Cerebellar cortex (tissue), 1 donor: Measurements from ENCODE around the gene ZNF771.
"Not testable (repeated sequence)": the region's sequence is repeated elsewhere in the genome, so short reads cannot be mapped to it uniquely, and the experiment has no call there.

Source experiments
- DNase-seq: peaks from one replicate; pipeline ENCODE4 v3.0.0-alpha.2; 2015; ENCODE audit warnings: low spot score

Gene ZNF771

DNA sequence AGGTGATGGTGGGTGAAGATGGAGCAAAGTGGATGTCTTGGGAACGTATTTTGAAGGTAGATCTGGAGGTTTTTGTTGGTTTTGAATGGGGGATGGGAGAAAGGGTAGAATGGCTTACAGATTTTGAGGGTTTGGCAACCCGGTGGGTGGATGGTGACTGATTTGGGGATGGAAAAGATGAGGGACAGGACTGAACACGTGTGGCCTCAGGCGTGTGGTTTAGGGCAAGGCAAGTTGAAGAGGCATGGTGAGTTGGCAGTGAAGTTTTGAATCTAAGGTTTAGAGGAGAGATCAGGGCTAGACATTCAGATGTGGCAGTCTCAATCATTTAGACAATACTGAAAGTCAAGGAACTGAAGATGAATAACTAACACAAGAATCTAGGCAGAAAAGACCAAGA, 27.4 kb downstream of the ZNF771 start:
- DNase-seq, result no peak

DNA sequence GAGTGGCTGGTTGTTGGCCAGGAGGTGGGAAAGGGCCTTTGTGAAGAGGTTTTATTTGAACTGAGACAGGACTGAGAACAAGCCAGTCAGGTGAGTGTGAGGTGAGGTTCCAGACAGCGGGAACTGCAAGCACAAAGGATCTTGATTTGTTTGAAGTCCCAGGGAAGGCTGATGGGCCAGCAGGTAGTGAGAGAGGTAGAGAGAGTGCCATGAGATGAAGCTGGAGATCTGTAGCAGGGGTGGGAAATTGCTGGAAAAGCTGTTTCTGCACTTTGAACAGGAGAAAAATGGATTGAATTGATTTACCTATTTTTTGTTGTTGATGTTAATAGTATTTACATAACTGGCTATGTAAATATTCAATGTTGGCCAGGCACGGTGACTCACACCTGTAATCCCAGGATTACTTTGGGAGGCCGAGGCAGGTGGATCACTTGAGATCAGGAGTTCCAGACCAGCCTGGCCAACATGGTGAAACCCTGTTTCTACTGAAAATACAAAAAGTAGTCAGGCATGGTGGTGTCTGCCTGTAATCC, 30.2 kb downstream of the ZNF771 start:
- no peak for DNase-seq

DNA sequence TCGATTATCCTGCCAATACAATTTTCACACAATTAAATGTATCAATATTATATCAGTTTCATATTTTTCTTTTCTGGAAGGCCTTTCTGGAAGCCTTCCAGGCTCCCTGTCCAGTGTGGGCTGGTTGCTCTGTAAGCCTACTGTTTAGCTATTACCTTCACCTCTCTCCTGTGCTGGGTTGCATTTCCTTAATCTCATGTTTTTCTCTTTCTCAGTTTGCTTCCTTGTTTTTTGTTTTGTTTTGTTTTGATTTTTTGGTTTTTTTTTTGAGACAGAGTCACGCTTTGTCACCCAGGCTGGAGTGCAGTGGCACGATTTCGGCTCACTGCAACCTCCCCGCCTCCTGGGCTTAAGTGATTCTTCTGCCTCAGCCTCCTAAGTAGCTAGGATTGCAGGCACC, 31.4 kb downstream of the ZNF771 start:
- DNase-seq, result no peak

DNA sequence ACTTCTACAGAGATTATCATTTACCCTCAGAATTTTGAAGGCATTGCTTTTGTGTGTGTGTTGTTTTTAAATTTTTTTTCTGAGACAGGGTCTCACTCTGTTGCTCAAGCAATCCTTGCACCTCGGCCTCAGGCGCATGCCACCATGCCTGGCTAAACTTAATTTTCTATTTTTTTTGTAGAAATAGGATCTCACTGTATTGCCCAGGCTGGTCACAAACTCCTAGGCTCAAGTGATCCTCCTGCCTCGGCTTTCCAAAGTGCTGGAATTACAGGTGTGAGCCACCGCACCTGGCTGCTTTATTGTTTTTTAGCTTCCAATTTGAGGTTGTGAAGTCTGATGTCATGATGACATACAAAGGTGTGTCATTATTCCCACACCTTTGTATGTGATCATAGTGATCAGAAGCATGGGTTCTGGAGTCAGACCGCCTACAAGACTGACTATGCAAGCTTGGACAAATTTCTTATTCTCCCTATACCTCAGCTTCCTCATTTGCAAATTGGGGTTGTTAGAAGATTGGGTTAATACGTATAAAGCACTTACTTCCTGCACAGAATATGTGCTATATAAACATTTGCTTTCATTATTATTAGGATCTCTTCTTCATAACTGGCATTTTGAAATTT, 32.4 kb downstream of the ZNF771 start:
- no peak for DNase-seq

DNA sequence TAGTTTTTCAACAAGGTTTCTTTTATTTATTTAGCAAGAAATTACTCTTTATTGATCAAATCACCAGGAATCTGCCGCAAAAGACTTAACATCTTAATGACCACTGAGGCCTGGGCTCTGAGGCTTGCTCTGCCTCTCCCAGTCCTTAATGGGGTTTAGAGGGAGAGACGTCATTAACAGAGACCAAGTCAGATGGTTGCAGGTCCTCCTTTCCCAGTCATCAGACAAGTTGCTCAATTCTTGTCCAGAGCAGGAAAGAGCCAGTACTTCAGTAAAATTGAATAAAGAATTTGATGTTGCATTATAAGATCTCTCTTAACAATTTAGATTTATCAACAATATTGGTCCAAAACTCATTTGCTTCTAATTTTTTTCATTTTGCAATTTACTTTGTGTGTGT, 36.2 kb downstream of the ZNF771 start:
- DNase-seq, result no peak

DNA sequence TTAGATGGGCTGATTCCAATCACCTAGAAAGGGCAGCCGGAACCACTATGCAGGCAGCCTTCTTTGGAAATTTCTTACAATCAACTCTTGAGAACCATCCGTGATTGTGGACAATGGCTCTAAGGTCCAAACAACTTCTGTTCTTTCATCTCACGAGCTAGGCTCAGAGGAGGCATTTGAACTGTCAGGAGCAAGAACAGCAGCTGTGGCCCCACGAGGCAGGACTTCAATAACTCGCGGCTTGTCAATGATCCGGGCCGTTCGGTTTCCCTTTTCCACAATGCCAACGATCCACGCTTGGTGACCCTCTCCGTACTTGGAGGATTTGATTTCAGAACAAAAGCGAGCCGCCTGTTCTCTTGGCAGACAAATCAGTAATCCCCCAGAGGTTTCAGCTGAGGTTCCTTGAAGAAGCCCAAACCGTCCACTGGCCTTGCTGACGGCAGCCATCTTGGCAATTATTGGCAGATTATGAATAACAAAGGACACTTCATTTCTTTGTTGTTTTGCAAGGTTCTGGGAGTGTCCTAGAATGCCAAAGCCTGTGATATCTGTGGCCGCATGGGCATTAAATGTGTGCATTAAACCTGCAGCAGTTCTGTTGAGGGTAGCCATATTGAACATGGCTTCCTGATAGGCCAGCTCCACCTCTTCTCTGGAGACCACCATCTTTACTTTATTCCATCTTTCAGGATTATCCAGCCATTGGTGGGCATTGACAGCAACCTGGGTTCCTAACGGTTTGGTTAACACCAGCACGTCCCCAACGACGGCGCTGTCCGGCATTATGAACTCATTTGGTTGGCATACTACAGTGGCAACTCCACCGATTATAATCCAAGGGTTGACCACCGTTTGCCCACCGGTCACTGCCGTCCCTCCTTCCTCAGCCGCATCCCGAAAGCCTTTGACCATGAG, 37.1 kb downstream of the ZNF771 start:
- no peak for DNase-seq

DNA sequence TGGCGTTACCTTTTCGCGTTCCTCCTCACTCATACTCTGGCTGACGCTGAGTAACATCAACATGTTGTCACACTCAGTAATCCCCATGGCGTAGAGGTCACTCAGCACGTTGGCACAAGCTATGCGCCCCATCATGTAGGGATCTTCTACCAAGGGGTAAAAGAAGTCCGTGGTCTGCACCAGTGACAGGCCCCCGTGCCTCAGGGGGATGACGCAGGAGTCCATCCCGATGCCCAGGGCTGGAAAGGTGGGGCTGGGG, 37.7 kb downstream of the ZNF771 start:
- no peak for DNase-seq

DNA sequence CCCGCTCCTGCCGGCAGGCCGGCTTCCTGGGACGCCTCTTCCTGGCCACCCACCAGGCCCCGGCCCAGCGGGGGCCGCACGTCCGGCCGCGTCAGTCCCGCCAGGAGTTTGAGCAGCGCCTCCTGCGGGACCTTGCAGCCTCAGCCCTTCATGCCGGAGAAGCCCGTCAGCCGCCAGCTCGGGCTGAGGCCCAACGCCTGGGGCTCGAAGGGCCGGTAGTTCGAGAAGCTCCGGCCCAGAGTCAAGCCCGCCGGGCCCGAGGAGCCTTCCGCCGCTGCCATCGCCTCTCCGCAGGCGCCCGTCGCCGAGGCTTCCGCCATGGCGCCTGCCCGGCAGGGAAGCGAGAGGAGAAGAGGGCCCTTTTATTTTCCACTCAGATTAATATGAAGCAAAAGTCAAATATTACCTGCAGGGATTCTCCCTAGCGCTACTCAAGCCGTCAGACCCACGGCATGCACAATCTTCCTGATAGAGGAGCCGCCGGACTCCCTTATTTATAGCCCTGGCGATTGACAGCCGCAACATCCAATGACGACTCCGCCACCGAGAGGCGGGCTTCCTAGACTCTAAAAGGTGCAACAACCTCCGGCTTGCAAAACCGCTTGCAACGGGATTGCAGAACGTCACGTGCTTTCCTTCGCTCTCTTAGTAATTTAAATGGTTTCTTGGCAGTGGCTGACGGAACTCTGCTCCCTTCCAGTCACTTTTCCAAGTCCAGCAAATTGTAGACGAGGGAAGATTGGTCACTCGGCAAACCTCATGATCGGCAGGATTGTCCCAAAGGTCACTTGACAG, 38.2 kb downstream of the ZNF771 start, which contains the start of gene SEPHS2:
TSS of gene SEPHS2 (minus strand) at position 467 of the 795 bp plus-strand sequence. CDS start at position 320, 147 bp downstream.
- DNase-seq, result peak; percentile 99

DNA sequence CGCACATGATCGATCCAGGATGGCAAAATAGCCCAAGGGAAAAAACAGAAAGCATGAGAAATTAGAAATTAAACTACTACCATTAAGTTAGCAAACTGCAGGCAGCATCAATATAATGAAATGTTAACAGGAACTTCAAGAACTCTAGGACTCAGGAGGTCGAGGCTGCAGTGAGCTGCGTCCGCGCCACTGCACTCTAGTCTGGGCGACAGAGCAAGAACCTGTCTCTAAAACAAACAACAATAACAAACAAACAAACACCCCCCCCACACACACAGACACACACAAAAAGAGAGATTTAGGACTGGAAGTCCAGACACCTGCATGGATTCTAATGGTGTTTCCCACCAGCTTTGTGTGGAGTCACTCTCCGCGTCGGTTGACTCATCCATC, 38.8 kb downstream of the ZNF771 start:
- no peak for DNase-seq

DNA sequence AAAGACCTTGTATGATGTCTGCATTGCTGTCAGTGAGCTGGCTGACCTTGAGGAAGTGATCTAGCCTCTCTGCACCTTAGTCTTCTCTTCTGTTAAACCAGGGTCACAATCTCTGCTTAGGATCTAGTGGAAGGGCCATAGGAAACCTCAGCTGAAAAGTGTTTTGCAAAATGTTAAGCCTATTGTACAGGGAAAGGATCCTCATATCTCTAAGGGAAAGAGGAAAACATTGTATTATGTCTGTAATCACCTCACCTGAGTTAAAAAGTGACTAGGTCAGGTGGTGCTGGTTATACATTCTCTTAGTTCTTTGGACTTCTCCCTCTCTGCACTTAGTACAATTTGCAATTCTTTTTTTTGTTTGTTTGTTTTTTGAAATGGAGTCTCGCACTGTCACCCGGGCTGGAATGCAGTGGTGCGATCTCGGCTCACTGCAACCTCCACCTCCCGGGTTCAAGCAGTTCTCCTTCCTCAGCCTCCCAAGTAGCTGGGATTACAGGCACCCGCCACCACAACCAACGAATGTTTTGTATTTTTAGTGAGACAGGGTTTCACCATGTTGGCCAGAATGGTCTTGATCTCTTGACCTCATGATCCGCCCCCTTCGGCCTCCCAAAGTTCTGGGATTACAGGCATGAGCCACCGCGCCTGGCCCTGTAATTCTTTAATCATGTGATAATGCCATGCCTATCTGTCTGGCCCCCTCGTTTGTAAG, 40.3 kb downstream of the ZNF771 start:
- no peak for DNase-seq

DNA sequence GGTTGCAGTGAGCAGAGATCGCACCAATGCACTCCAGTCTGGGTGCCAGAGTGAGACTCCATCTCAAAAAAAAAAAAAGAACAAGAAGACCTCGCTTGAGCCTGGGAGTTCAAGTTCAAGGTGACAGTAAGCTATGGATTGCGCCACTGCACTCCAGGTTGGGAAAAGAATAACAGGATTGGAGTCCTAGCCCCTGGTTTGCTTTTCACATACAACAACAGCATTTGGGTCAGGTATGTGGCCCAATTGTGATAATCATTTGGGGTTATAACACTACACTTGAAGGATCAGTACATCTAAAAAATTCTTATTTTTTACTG, 41.7 kb downstream of the ZNF771 start:
- DNase-seq, result no peak

DNA sequence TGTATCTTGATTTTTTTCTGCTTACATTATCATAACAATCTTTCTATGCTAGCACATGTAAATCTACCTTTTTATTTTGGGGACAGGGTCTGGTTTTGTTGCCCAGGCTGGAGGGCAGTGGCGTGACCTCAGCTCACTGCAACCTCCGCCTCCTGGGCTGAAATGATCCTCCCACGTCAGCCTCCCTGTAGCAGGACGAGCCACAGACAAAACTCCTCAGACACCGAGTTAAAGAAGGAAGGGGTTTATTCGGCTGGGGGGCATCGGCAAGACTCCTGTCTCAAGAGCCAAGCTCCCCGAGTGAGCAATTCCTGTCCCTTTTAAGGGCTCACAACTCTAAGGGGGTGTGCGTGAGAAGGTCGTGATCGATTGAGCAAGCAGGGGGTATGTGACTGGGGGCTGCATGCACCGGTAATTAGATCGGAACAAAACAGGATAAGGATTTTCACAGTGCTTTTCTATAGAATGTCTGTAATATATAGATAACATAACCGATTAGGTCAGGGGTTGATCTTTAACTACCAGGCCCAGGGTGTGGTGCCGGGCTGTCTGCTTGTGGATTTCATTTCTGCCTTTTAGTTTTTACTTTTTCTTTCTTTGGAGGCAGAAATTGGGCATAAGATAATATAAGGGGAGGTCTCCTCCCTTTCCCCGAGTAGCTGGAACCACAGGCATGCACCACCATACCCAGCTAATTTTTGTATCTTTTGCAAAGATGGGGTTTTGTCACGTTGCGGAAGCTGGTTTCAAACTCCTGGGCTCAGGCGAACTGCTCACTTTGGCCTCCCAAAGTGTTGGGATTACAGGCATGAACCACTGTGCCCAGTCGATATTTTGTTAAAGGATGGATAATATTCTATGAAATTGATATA, 45.5 kb downstream of the ZNF771 start:
- DNase-seq, result not testable (repeated sequence)

DNA sequence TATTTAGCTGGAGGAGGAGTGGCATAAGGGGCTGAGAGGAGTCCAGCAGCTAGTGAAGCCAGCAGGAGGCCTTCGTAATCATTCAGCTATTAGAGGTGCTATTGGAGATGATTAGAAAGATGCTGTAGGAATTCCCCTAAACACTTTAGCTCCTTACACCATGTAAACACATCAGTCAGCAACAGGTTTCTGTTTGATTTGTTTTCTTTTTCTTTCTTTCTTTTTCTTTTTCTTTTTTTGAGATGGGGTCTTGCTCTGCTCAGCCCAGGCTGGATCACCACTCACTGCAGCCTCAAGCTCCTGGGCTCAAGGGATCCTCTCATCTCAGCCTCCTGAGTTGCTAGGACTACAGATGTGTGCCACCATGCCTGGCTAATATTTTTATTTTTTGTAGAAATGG, 48.9 kb downstream of the ZNF771 start:
- no peak for DNase-seq

DNA sequence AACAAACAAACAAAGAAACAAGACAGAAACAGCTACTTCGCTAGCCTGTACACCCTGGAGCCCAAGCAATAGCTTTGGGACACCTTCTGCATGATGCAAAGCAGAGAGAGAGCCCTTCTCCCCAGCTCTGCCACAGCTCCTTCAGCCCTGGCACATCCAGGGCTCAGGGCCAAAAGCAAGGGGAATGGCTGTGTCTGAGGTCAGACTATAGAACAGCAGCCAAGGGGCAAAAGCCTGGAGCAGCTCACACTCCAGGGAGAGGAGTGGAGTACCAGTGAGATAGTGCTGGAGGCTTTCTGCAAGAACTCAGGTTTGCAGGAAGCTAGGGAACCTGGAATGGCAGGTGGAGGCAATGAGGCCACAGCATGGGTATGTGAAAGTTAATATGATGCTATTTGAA, 49.9 kb downstream of the ZNF771 start:
- no peak for DNase-seq

DNA sequence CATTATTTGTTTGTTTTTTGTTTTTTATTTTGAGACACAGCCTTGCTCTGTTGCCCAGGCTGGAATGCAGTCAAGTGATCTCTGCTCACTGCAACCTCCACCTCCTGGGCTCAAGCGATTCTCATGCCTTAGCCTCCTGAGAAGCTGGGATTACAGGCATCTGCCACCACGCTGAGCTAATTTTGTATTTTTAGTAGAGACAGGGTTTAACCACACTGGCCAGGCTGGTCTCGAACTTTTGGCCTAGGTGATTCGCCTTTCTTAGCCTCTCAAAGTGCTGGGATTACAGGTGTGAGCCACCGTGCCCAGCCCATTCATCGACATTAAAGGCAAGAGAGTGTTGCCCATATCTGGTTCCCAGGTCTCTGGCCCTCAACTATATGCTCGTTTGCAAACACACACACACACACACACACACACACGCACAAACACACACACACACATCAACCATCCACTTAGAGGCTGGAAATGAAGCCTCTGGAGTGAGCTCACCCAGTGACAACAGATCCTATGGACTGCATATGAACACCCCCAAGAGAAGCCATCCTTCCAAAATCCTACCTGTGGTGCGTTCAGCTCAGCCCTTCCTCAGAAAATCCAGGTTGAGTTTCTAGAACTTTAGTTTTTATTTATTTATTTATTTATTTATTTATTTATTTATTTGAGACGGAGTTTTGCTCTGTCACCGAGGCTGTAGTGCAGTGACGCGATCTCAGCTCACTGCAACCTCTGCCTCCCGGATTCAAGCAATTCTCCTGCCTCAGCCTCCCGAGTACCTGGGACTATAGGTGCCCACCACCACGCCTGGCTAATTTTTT, 50.5 kb downstream of the ZNF771 start:
- no peak for DNase-seq

DNA sequence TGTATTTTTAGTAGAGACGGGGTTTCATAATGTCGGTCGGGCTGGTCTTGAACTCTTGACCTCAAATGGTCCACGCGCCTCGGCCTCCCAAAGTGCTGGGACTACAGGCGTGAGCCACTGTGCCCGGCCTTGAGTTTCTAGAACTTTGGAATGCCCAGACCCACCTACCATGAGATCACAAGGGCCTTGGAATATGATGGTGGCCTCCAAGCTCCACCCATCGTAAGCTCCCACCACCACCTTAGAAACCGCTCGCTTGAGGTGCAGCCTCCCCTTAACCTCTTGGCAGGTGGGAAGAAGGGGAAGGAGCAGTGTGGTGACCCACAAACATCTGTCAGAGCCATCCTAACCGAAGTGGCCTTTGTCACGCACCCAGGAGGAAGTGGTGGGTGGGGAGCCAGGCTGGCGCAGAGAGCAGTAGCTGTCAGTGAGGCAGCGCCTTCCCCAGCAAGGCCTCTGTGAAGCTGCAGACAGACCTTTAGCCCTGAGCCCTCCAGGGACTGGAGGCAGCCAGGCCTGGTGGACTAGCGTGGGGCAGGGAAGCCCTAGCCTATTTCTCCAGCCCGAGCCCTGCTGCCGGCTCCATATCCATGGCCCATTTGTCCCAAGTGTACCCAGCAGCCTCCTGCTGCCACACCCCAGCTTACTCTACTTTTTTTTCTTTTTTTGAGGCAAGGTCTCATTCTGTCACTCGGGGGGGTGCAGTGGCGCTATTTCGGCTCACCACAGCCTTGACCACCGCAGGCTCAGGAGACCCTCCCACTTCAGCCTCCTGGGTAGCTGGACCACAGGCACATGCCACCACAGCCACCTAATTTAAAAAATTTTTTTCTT, 51.4 kb downstream of the ZNF771 start:
- DNase-seq, result no peak

DNA sequence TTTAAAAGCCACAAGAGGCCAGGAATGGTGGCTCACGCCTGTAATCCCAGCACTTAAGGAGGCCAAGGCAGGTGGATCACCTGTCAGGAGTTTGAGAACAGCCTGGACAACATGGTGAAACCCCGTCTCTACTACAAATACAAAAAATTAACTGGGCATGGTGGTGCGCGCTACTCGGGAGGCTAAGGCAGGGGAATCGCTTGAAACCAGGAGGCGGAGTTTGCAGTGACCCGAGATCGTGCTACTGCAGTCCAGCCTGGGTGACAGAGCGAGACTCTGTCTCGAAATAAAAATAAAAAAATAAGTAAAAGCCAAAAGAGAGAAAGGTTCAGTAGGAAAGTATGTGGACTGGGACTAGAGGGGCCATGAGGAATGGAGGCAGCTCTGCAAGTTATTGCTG, 52.0 kb downstream of the ZNF771 start:
- DNase-seq, result no peak

DNA sequence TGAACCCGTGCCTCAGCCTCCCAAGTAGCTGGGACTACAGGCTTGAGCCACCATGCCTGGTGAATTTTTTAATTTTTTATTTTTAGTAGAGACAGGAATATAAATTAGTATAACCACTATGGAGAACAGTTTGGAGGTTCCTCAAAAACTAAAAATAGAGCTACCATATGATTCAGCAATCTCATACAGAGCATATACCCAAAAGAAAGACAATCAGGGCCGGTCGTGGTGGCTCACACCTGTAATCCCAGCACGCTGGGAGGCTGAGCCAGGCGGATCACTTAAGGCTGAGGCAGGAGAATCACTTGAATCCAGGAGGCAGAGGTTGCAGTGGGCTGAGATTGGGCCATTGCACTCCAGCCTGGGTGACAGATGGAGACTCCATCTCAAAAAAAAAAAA, 54.0 kb downstream of the ZNF771 start:
- not testable (repeated sequence) for DNase-seq

DNA sequence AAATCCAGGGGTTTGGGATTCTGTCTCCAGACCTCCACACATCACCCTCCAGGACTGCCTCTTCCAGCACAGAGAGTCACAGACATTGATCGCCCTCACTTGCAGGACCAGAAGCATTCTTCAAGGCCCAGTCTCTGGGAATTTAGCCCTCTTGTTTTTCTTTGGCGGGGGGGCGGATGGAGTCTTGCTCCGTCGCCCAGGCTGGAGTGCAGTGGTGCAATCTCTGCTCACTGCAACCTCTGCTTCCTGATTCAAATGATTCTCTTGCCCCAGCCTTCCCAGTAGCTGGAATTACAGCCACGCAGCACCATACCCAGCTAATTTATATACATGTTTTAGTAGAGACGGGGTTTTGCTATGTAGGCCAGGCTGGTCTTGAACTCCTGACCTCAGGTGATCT, 56.7 kb downstream of the ZNF771 start:
- DNase-seq, result no peak
